HUDEP-2 (cell line): ENCODE measurements around the gene LARGE1.
"Not testable (repeated sequence)": the region's sequence is repeated elsewhere in the genome, so short reads cannot be mapped to it uniquely, and the experiment has no call there.

ENCODE experiments used
- DNase-seq, 76 experiments: peaks; one replicate each; lab custom pipeline; 2025; ENCODE audit not compliant: unreplicated experiment in 76 of 76; lab: John Stamatoyannopoulos, UW

Gene LARGE1

GRCh38 chr22:33859311-33859710 lies 61.0 kb downstream of the LARGE1 start:
- DNase-seq: no peak

GRCh38 chr22:33858653-33859052 lies 61.6 kb downstream of the LARGE1 start:
- not testable (repeated sequence) for DNase-seq

GRCh38 chr22:33857767-33858166 lies 62.5 kb downstream of the LARGE1 start:
- DNase-seq: not testable (repeated sequence)

- DNase-seq: no peak
Observed at GRCh38 chr22:33854724-33855123, 65.6 kb downstream of the LARGE1 start.

GRCh38 chr22:33853200-33854097 lies 66.8 kb downstream of the LARGE1 start:
- no peak for DNase-seq

GRCh38 chr22:33851821-33852384 lies 68.4 kb downstream of the LARGE1 start:
- no peak for DNase-seq

- no peak for DNase-seq
Observed at GRCh38 chr22:33851240-33851639, 69.0 kb downstream of the LARGE1 start.

- DNase-seq: no peak
Observed at GRCh38 chr22:33850724-33851123, 69.6 kb downstream of the LARGE1 start.

GRCh38 chr22:33850193-33850592 lies 70.1 kb downstream of the LARGE1 start:
- DNase-seq: no peak

- DNase-seq: no peak
Observed at GRCh38 chr22:33848251-33848650, 72.0 kb downstream of the LARGE1 start.

- DNase-seq: no peak
Observed at GRCh38 chr22:33844273-33844672, 76.0 kb downstream of the LARGE1 start.

- no peak for DNase-seq
Observed at GRCh38 chr22:33842421-33843094, 77.7 kb downstream of the LARGE1 start.

- DNase-seq: no peak
Observed at GRCh38 chr22:33842006-33842354, 78.3 kb downstream of the LARGE1 start.

- DNase-seq: no peak
Observed at GRCh38 chr22:33841281-33842005, 78.8 kb downstream of the LARGE1 start.

GRCh38 chr22:33838644-33839043 lies 81.6 kb downstream of the LARGE1 start:
- DNase-seq: no peak

GRCh38 chr22:33837826-33838225 lies 82.5 kb downstream of the LARGE1 start:
- no peak for DNase-seq

- DNase-seq: no peak
Observed at GRCh38 chr22:33835265-33835664, 85.0 kb downstream of the LARGE1 start.

GRCh38 chr22:33832558-33833151 lies 87.6 kb downstream of the LARGE1 start:
- DNase-seq: no peak

- no peak for DNase-seq
Observed at GRCh38 chr22:33831651-33832050, 88.6 kb downstream of the LARGE1 start.

GRCh38 chr22:33831207-33831606 lies 89.1 kb downstream of the LARGE1 start:
- no peak for DNase-seq
